ENCODE data around the gene NCOR1. TPM values are rescaled to one million over a fixed set of nuclear protein-coding genes. Genes with fewer than 3 reads are reported as not detected.
A peak's percentile ranks its signal among the peaks of the same experiment; 100 is the strongest.
"Not testable (repeated sequence)": the region's sequence is repeated elsewhere in the genome, so short reads cannot be mapped to it uniquely, and the experiment has no call there.

Gene NCOR1
- total and polyA plus RNA-seq, 2 donors, result 51.5 to 62.2 TPM

DNA sequence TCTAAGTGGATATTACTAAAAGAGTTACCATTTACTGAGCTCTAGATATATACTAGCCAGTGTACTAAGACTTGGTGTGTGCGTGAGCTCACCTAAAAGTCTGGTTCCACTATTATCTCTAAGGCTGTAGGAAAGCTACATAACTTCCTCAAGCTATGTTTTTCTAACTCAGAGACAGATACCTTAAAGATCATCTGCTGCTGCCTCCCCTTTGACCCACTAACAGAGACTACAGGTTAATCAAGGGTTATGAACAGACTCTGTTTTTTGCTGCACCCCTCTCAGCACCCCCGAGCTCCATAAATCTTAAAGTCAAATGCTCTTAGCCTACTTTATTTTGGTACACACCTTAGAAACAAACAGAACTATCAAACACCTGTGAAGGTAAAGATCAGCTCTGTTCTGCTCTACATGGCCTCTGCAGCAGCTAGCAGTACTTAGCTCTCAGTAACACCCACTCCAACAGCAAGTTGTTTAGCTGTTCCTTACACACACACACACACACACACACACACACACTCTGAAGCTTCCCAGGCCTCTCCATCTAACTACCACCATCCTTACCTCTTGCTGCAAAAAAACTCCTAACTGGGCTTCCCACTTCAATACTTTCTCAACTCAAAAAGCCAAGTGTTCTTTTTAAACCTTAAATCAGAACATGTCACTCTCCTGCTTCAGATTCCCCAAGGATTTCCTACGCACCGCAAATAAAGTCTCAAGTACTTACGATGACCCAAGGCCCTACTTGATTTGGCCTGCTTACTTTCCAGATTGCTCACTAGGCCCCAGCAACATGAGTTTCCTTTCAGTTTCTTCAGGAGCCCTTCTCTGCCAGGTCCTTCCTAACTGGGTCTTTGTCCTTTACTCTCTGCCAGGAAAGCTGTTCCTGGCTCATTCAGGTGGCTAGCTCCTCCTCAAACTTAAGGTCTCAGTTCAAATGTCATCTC is 12.5 kb downstream of the NCOR1 start:
- not testable (repeated sequence) for H3K36me3 ChIP-seq (ENCODE audit: control insufficient read depth in 2 of 2, insufficient read depth in 2 of 2, low read length in 1 of 2); DNase-seq (ENCODE audit: low read depth in 6 of 9, low spot score in 9 of 9); H3K4me1 ChIP-seq (ENCODE audit: control insufficient read depth in 2 of 2, insufficient read depth in 2 of 2, low read length in 2 of 2); H3K27me3 ChIP-seq (ENCODE audit: control insufficient read depth in 2 of 2, insufficient read depth in 1 of 2, low read length in 1 of 2); H3K4me3 ChIP-seq (ENCODE audit: low read length in 2 of 2); H3K9me3 ChIP-seq (ENCODE audit: control insufficient read depth in 2 of 2, insufficient read depth in 1 of 2, low read length in 1 of 2)
- 95% methylated on average over 5 of the region's 5 CpGs for WGBS
- peak overlapping the region in 1 of 2 donors; percentile 11 for H3K27ac ChIP-seq (ENCODE audit: low read depth in 1 of 2, low read length in 1 of 2)

DNA sequence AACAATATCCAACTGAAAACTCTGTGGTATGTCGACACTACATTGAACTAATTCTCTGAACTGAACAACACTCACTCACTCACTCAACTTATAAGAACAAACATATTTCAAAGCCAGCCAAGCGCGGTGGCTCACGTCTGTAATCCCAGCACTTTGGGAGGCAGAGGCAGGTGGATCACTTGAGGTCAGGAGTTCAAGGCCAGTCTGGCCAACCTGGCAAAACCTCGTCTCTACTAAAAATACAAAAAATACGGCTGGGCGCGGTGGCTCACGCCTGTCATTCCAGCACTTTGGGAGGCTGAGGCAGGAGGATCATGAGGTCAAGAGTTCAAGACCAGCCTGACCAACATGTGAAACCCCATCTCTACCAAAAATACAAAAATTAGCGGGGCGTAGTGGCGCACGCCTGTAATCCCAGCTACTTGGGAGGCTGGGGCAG is 13.6 kb downstream of the NCOR1 start:
- WGBS, result 97% methylated on average over 13 of the region's 13 CpGs

GRCh38 chr17:16199093-16199492 is 16.2 kb downstream of the NCOR1 start:
- no peak overlapping the region for H3K27ac ChIP-seq (ENCODE audit: low read depth in 1 of 2, low read length in 1 of 2)
- no peak for DNase-seq (ENCODE audit: low read depth in 6 of 9, low spot score in 9 of 9)
- H3K36me3 ChIP-seq (ENCODE audit: control insufficient read depth in 2 of 2, insufficient read depth in 2 of 2, low read length in 1 of 2), result peaks cover 10 to 14% of the 10 kb centered on the region in 2 donors
- no peaks in the 10 kb centered on the region for H3K4me1 ChIP-seq (ENCODE audit: control insufficient read depth in 2 of 2, insufficient read depth in 2 of 2, low read length in 2 of 2)
- WGBS, result 47% methylated on average over 6 of the region's 6 CpGs
- H3K4me3 ChIP-seq (ENCODE audit: low read length in 2 of 2), result no peak overlapping the region
- H3K27me3 ChIP-seq (ENCODE audit: control insufficient read depth in 2 of 2, insufficient read depth in 1 of 2, low read length in 1 of 2), result no peaks in the 10 kb centered on the region
- no peaks in the 10 kb centered on the region for H3K9me3 ChIP-seq (ENCODE audit: control insufficient read depth in 2 of 2, insufficient read depth in 1 of 2, low read length in 1 of 2)

More for the DNA sequence above, 13.6 kb downstream of the NCOR1 start:
- H3K4me1 ChIP-seq (ENCODE audit: control insufficient read depth in 2 of 2, insufficient read depth in 2 of 2, low read length in 2 of 2); H3K9me3 ChIP-seq (ENCODE audit: control insufficient read depth in 2 of 2, insufficient read depth in 1 of 2, low read length in 1 of 2); H3K4me3 ChIP-seq (ENCODE audit: low read length in 2 of 2); H3K36me3 ChIP-seq (ENCODE audit: control insufficient read depth in 2 of 2, insufficient read depth in 2 of 2, low read length in 1 of 2); H3K27ac ChIP-seq (ENCODE audit: low read depth in 1 of 2, low read length in 1 of 2); H3K27me3 ChIP-seq (ENCODE audit: control insufficient read depth in 2 of 2, insufficient read depth in 1 of 2, low read length in 1 of 2); DNase-seq (ENCODE audit: low read depth in 6 of 9, low spot score in 9 of 9): not testable (repeated sequence)

DNA sequence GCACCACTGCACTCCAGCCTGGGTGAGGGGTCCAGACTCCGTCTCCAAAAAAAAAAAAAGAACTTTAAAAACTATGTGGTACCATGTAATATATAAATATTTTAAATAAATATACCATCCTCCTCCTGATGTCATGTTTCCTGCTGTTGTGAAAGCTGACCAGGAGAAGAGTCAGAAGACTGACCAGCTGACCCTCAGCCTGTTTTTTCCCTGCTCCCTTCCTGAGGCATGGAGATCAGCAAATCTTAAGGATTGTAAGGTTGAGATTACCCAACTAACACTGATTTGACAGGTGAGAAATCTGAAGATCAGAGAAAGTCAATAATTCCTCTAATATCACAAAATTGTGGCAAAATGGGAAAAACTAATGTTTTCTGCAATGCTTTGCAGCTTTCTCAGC is 18.1 kb downstream of the NCOR1 start:
- no peaks in the 10 kb centered on the region for H3K4me1 ChIP-seq (ENCODE audit: control insufficient read depth in 2 of 2, insufficient read depth in 2 of 2, low read length in 2 of 2)

GRCh38 chr17:16194307-16194835 is 21.0 kb downstream of the NCOR1 start:
- H3K4me3 ChIP-seq (ENCODE audit: low read length in 2 of 2); DNase-seq (ENCODE audit: low read depth in 6 of 9, low spot score in 9 of 9); H3K27me3 ChIP-seq (ENCODE audit: control insufficient read depth in 2 of 2, insufficient read depth in 1 of 2, low read length in 1 of 2); H3K27ac ChIP-seq (ENCODE audit: low read depth in 1 of 2, low read length in 1 of 2); H3K4me1 ChIP-seq (ENCODE audit: control insufficient read depth in 2 of 2, insufficient read depth in 2 of 2, low read length in 2 of 2); H3K9me3 ChIP-seq (ENCODE audit: control insufficient read depth in 2 of 2, insufficient read depth in 1 of 2, low read length in 1 of 2): not testable (repeated sequence)
- peaks cover 19 to 30% of the 10 kb centered on the region in 2 donors for H3K36me3 ChIP-seq (ENCODE audit: control insufficient read depth in 2 of 2, insufficient read depth in 2 of 2, low read length in 1 of 2)
- 94% methylated on average over 2 of the region's 2 CpGs for WGBS

More for the DNA sequence above, 18.1 kb downstream of the NCOR1 start:
- 100% methylated on average over 1 of the region's 1 CpG for WGBS
- Histone ChIP-seq H3K27ac (ENCODE audit: low read depth in 1 of 2, low read length in 1 of 2) (no peak overlapping the region), H3K27me3 (ENCODE audit: control insufficient read depth in 2 of 2, insufficient read depth in 1 of 2, low read length in 1 of 2) (no peaks in the 10 kb centered on the region), H3K4me3 (ENCODE audit: low read length in 2 of 2) (no peak overlapping the region), H3K36me3 (ENCODE audit: control insufficient read depth in 2 of 2, insufficient read depth in 2 of 2, low read length in 1 of 2) (peaks cover 13 to 25% of the 10 kb centered on the region in 2 donors), H3K9me3 (ENCODE audit: control insufficient read depth in 2 of 2, insufficient read depth in 1 of 2, low read length in 1 of 2) (no peaks in the 10 kb centered on the region)
- DNase-seq (ENCODE audit: low read depth in 6 of 9, low spot score in 9 of 9), result no peak

DNA sequence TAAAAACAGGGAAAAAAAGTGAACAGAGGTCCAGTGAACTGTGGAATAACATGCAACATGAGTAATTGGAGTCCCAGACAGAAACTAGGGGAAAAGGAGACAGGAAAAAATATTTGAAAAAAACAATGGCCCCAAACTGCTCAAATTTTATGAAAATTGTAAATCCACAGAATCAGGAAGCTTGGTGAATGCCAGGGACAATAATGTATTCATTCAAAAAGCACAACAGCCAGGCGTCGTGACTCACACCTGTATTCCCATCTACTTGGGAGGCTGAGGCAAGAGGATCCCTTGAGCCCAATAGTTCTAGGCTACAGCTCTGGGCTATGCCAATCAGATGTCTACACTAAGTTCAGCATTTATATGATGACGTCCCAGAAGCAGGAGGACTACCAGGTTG is 23.7 kb downstream of the NCOR1 start:
- no peak for DNase-seq (ENCODE audit: low read depth in 6 of 9, low spot score in 9 of 9)
- Histone ChIP-seq H3K4me3 (ENCODE audit: low read length in 2 of 2) (no peak overlapping the region), H3K27ac (ENCODE audit: low read depth in 1 of 2, low read length in 1 of 2) (no peak overlapping the region), H3K9me3 (ENCODE audit: control insufficient read depth in 2 of 2, insufficient read depth in 1 of 2, low read length in 1 of 2) (no peaks in the 10 kb centered on the region), H3K4me1 (ENCODE audit: control insufficient read depth in 2 of 2, insufficient read depth in 2 of 2, low read length in 2 of 2) (no peaks in the 10 kb centered on the region), H3K36me3 (ENCODE audit: control insufficient read depth in 2 of 2, insufficient read depth in 2 of 2, low read length in 1 of 2) (peaks cover 14 to 26% of the 10 kb centered on the region in 2 donors), H3K27me3 (ENCODE audit: control insufficient read depth in 2 of 2, insufficient read depth in 1 of 2, low read length in 1 of 2) (no peaks in the 10 kb centered on the region)
- 98% methylated on average over 3 of the region's 3 CpGs for WGBS

- Histone ChIP-seq H3K36me3 (ENCODE audit: control insufficient read depth in 2 of 2, insufficient read depth in 2 of 2, low read length in 1 of 2) (peaks cover 20 to 34% of the 10 kb centered on the region in 2 donors), H3K9me3 (ENCODE audit: control insufficient read depth in 2 of 2, insufficient read depth in 1 of 2, low read length in 1 of 2) (no peaks in the 10 kb centered on the region), H3K27me3 (ENCODE audit: control insufficient read depth in 2 of 2, insufficient read depth in 1 of 2, low read length in 1 of 2) (no peaks in the 10 kb centered on the region), H3K27ac (ENCODE audit: low read depth in 1 of 2, low read length in 1 of 2) (no peak overlapping the region), H3K4me1 (ENCODE audit: control insufficient read depth in 2 of 2, insufficient read depth in 2 of 2, low read length in 2 of 2) (no peaks in the 10 kb centered on the region), H3K4me3 (ENCODE audit: low read length in 2 of 2) (no peak overlapping the region)
- no peak for DNase-seq (ENCODE audit: low read depth in 6 of 9, low spot score in 9 of 9)
- WGBS, result 97% methylated on average over 4 of the region's 4 CpGs
Observed at GRCh38 chr17:16190703-16191360, 24.5 kb downstream of the NCOR1 start.

- Histone ChIP-seq H3K4me1 (ENCODE audit: control insufficient read depth in 2 of 2, insufficient read depth in 2 of 2, low read length in 2 of 2) (no peaks in the 10 kb centered on the region), H3K9me3 (ENCODE audit: control insufficient read depth in 2 of 2, insufficient read depth in 1 of 2, low read length in 1 of 2) (no peaks in the 10 kb centered on the region), H3K4me3 (ENCODE audit: low read length in 2 of 2) (no peak overlapping the region), H3K36me3 (ENCODE audit: control insufficient read depth in 2 of 2, insufficient read depth in 2 of 2, low read length in 1 of 2) (peaks cover 27 to 43% of the 10 kb centered on the region in 2 donors), H3K27ac (ENCODE audit: low read depth in 1 of 2, low read length in 1 of 2) (no peak overlapping the region), H3K27me3 (ENCODE audit: control insufficient read depth in 2 of 2, insufficient read depth in 1 of 2, low read length in 1 of 2) (no peaks in the 10 kb centered on the region)
- 95% methylated on average over 3 of the region's 3 CpGs for WGBS
- DNase-seq (ENCODE audit: low read depth in 6 of 9, low spot score in 9 of 9), result no peak
Observed at GRCh38 chr17:16189791-16190348, 25.5 kb downstream of the NCOR1 start.

DNA sequence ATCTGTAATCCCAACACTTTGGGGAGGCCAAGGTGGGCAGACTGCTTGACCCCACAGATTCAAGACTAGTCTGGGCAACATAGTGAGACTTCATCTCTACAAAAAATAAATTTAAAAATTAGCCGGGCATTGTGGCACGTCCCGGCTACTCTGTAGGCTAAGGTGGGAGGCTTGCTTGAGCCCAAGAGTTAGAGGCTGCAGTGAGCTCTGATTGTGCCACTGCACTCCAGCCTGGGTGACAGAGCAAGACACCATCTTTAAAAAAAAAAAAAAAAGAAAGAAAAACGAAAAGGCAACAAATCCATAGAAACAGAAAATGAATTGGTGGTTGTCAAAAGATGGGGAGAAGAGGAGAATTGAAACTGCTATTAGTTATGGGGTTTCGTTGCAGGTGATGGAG is 27.7 kb downstream of the NCOR1 start:
- WGBS, result 96% methylated on average over 5 of the region's 5 CpGs

More for the DNA sequence above, 27.7 kb downstream of the NCOR1 start:
- H3K4me1 ChIP-seq (ENCODE audit: control insufficient read depth in 2 of 2, insufficient read depth in 2 of 2, low read length in 2 of 2), result no peaks in the 10 kb centered on the region
- no peak overlapping the region for H3K27ac ChIP-seq (ENCODE audit: low read depth in 1 of 2, low read length in 1 of 2)
- no peaks in the 10 kb centered on the region for H3K9me3 ChIP-seq (ENCODE audit: control insufficient read depth in 2 of 2, insufficient read depth in 1 of 2, low read length in 1 of 2)
- H3K4me3 ChIP-seq (ENCODE audit: low read length in 2 of 2), result no peak overlapping the region
- H3K36me3 ChIP-seq (ENCODE audit: control insufficient read depth in 2 of 2, insufficient read depth in 2 of 2, low read length in 1 of 2), result peaks cover 24 to 33% of the 10 kb centered on the region in 2 donors
- H3K27me3 ChIP-seq (ENCODE audit: control insufficient read depth in 2 of 2, insufficient read depth in 1 of 2, low read length in 1 of 2), result no peaks in the 10 kb centered on the region
- DNase-seq (ENCODE audit: low read depth in 6 of 9, low spot score in 9 of 9), result no peak
